ENCODE data around the gene UCK2.

GRCh38 chr1:165828669-165829329, 1.4 kb downstream of the UCK2 start:
- TF ChIP-seq CTCF (IDR thresholded peaks at IDR 0.05; ENCODE audit: low read depth, low read length, poor library complexity, severe bottlenecking) = no peak
- no peak for TF ChIP-seq EZH2phosphoT487 (IDR thresholded peaks at IDR 0.05; ENCODE audit: borderline replicate concordance, low read length)
